HepG2 (cell line): Measurements from ENCODE around the gene RHEBL1. TPM values are rescaled to one million over a fixed set of nuclear protein-coding genes. Genes with fewer than 3 reads are reported as not detected.

Experiments used
- CEBPZ ChIP-seq: IDR thresholded peaks from 2 replicates; pipeline ENCODE4 v1.6.1; 2012; ENCODE audit warnings: low read length, improper control_type of control experiment
- CREBL2 ChIP-seq: sonication (generic); formaldehyde crosslinking; IDR thresholded peaks from 2 replicates; pipeline ENCODE4 v1.8.1; 2023; ENCODE audit warnings: missing genetic modification reagents, mild to moderate bottlenecking, borderline replicate concordance
- FOXK2 ChIP-seq: fragments of 450-650 bp; IDR thresholded peaks from 2 replicates; pipeline ENCODE4 v1.6.1; 2016
- JUN ChIP-seq: sonication (generic); formaldehyde crosslinking; IDR thresholded peaks from 2 replicates; pipeline ENCODE4 v1.4.0; 2020; ENCODE audit warnings: mild to moderate bottlenecking, missing genetic modification reagents
- KDM5B ChIP-seq: sonication (generic); formaldehyde crosslinking; IDR thresholded peaks from 2 replicates; pipeline ENCODE4 v1.4.0; 2020; ENCODE audit warnings: missing genetic modification reagents, mild to moderate bottlenecking, borderline replicate concordance
- NCOA5 ChIP-seq: sonication (generic); formaldehyde crosslinking; IDR thresholded peaks from 2 replicates; pipeline ENCODE4 v1.4.0; 2020; ENCODE audit warnings: missing genetic modification reagents
- NFIC ChIP-seq: IDR thresholded peaks from 2 replicates; pipeline ENCODE4 v1.6.1; 2012; ENCODE audit warnings: mild to moderate bottlenecking, low read length, inconsistent platforms
- PHF8 ChIP-seq: sonication (generic); formaldehyde crosslinking; IDR thresholded peaks from 2 replicates; pipeline ENCODE4 v1.5.0; 2020; ENCODE audit warnings: missing genetic modification reagents
- SP140L ChIP-seq: sonication (generic); formaldehyde crosslinking; IDR thresholded peaks from 2 replicates; pipeline ENCODE4 v1.4.0; 2020; ENCODE audit warnings: missing genetic modification reagents, borderline replicate concordance
- SRSF9 ChIP-seq: fragments of 200-400 bp; formaldehyde crosslinking; IDR thresholded peaks from 2 replicates; pipeline ENCODE4 v1.6.1; 2018; ENCODE audit warnings: borderline replicate concordance, mild to moderate bottlenecking, low read depth, low read length; ENCODE audit not compliant: insufficient read depth, poor library complexity, severe bottlenecking
- SRY ChIP-seq: sonication (generic); formaldehyde crosslinking; IDR thresholded peaks from 2 replicates; pipeline ENCODE4 v1.8.0; 2022; ENCODE audit warnings: mild to moderate bottlenecking, missing genetic modification reagents
- YEATS2 ChIP-seq: sonication (generic); formaldehyde crosslinking; IDR thresholded peaks from 2 replicates; pipeline ENCODE4 v1.4.0; 2020; ENCODE audit warnings: missing genetic modification reagents, borderline replicate concordance
- ZFY ChIP-seq: sonication (generic); formaldehyde crosslinking; IDR thresholded peaks from 2 replicates; pipeline ENCODE4 v1.4.0; 2020; ENCODE audit warnings: missing genetic modification reagents
- ZNF143 ChIP-seq: sonication (generic); formaldehyde crosslinking; IDR thresholded peaks from 2 replicates; pipeline ENCODE4 v1.4.0; 2020; ENCODE audit warnings: missing genetic modification reagents
- ZNF256 ChIP-seq: sonication (generic); formaldehyde crosslinking; conservative IDR thresholded peaks from 2 replicates; pipeline ENCODE4 v1.4.0; 2020; ENCODE audit warnings: missing genetic modification reagents
- ZNF335 ChIP-seq: sonication (generic); formaldehyde crosslinking; IDR thresholded peaks from 2 replicates; pipeline ENCODE4 v1.4.0; 2020; ENCODE audit warnings: missing genetic modification reagents
- ZNF543 ChIP-seq: sonication (generic); formaldehyde crosslinking; IDR thresholded peaks from 2 replicates; pipeline ENCODE4 v1.4.0; 2020; ENCODE audit warnings: mild to moderate bottlenecking, missing genetic modification reagents
- ZNF629 ChIP-seq: sonication (generic); formaldehyde crosslinking; conservative IDR thresholded peaks from 2 replicates; pipeline ENCODE4 v1.5.0; 2020; ENCODE audit warnings: missing genetic modification reagents
- ZNF703 ChIP-seq: sonication (generic); formaldehyde crosslinking; IDR thresholded peaks from 2 replicates; pipeline ENCODE4 v1.5.1; 2020; ENCODE audit warnings: missing genetic modification reagents, mild to moderate bottlenecking, moderate library complexity, borderline replicate concordance
- ZNF761 ChIP-seq: sonication (generic); formaldehyde crosslinking; conservative IDR thresholded peaks from 2 replicates; pipeline ENCODE4 v1.4.0; 2020; ENCODE audit warnings: mild to moderate bottlenecking, missing genetic modification reagents
- ZNF776 ChIP-seq: sonication (generic); formaldehyde crosslinking; IDR thresholded peaks from 2 replicates; pipeline ENCODE4 v1.4.0; 2020; ENCODE audit warnings: mild to moderate bottlenecking, missing genetic modification reagents
- ZNF781 ChIP-seq: sonication (generic); formaldehyde crosslinking; IDR thresholded peaks from 2 replicates; pipeline ENCODE4 v1.5.1; 2020; ENCODE audit warnings: borderline replicate concordance, mild to moderate bottlenecking, missing genetic modification reagents; ENCODE audit errors: not compliant biosample characterization
- polyA plus RNA-seq, 8 experiments: library from polyadenylated mRNA; depleted of rRNA in 3 of 8; stranded (reverse) in 7 of 8; unstranded in 1 of 8; fragments of >200 nt; fragmentation: Illumina TruSeq in 4 of 8; extraction: Trizol in 4 of 8; gene quantifications; 2 replicates each; pipeline versions ENCODE4 v1.2.1 to v1.2.3, GENCODE V29; 2011 to 2016; ENCODE audit warnings: low read depth in 4 of 8, missing spikeins in 1 of 8, mixed read lengths in 1 of 8; ENCODE audit not compliant: insufficient read depth in 1 of 8
- total RNA-seq, 5 experiments: library from RNA; depleted of rRNA; stranded (reverse); fragments of >200 nt; fragmentation: Illumina TruSeq; extraction: Trizol; gene quantifications; 2 replicates each; pipeline ENCODE4 v1.2.3, GENCODE V29; 2016; ENCODE audit warnings: low read depth in 1 of 5
- TF ChIP-seq, protein P1 (sequence below): IDR thresholded peaks from 2 replicates; pipeline ENCODE4 v1.6.1; 2016; ENCODE audit warnings: mild to moderate bottlenecking
- TF ChIP-seq, protein P2 (sequence below): IDR thresholded peaks from 2 replicates; pipeline ENCODE4 v1.6.1; 2016

The RHEBL1 gene
- total and polyA plus RNA-seq, 2 of the 13 experiments (the other 11 are each of a cell fraction or from before 2014, with no cell fraction given) = 1.4 to 2.5 TPM

- TF ChIP-seq SRSF9 (no peak), SRY (CRISPR knock-in tag) (peak; percentile 55; the same call in 1 of the 2 replicates), SP140L (CRISPR knock-in tag) (no peak), NCOA5 (CRISPR knock-in tag) (no peak), ZNF781 (peak; percentile 92), YEATS2 (peak; percentile 91), ZNF629 (CRISPR knock-in tag) (no peak), FOXK2 (0 out of 2 replicates have a peak, but pooled peaks have one; percentile 21), ZNF543 (0 out of 2 replicates have a peak, but pooled peaks have one; percentile 60), KDM5B (CRISPR knock-in tag) (peak; percentile 88; the same call in 1 of the 2 replicates), ZNF761 (CRISPR knock-in tag) (no peak; the same call in 1 of the 2 replicates), ZNF143 (CRISPR knock-in tag) (peak; percentile 88), ZNF335 (peak; percentile 91), NFIC (no peak), CREBL2 (no peak), CEBPZ (no peak), ZNF703 (peak; percentile 78; the same call in 1 of the 2 replicates), ZFY (CRISPR knock-in tag) (peak; percentile 86), ZNF256 (CRISPR knock-in tag) (no peak), JUN (peak; percentile 47; the same call in 1 of the 2 replicates), ZNF776 (peak; percentile 93), PHF8 (peak; percentile 90)
- TF ChIP-seq, protein P1, sequence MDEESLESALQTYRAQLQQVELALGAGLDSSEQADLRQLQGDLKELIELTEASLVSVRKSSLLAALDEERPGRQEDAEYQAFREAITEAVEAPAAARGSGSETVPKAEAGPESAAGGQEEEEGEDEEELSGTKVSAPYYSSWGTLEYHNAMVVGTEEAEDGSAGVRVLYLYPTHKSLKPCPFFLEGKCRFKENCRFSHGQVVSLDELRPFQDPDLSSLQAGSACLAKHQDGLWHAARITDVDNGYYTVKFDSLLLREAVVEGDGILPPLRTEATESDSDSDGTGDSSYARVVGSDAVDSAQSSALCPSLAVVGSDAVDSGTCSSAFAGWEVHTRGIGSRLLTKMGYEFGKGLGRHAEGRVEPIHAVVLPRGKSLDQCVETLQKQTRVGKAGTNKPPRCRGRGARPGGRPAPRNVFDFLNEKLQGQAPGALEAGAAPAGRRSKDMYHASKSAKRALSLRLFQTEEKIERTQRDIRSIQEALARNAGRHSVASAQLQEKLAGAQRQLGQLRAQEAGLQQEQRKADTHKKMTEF = peak; percentile 99
- TF ChIP-seq, protein P2, sequence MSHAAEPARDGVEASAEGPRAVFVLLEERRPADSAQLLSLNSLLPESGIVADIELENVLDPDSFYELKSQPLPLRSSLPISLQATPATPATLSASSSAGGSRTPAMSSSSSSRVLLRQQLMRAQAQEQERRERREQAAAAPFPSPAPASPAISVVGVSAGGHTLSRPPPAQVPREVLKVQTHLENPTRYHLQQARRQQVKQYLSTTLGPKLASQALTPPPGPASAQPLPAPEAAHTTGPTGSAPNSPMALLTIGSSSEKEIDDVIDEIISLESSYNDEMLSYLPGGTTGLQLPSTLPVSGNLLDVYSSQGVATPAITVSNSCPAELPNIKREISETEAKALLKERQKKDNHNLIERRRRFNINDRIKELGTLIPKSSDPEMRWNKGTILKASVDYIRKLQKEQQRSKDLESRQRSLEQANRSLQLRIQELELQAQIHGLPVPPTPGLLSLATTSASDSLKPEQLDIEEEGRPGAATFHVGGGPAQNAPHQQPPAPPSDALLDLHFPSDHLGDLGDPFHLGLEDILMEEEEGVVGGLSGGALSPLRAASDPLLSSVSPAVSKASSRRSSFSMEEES (CRISPR knock-in tag) = peak; percentile 56; the same call in 1 of the 2 replicates
These were observed 9.3 kb downstream of the RHEBL1 start, which contains the start of gene KMT2D (continued) for GRCh38 chr12:49060237-49061156.
